ENCODE data around the gene CEP152.
A peak's percentile ranks its signal among the peaks of the same experiment; 100 is the strongest.

CEP152 gene

GRCh38 chr15:48806151-48806550, 4.7 kb downstream of the CEP152 start:
- H3K4me1 ChIP-seq (ENCODE audit: control insufficient read depth, insufficient read depth, low read length), result peaks cover 14% of the 10 kb centered on the region
- no peaks in the 10 kb centered on the region for H3K9me3 ChIP-seq (ENCODE audit: control insufficient read depth, insufficient read depth, low read length)
- no peak overlapping the region for H3K4me3 ChIP-seq (ENCODE audit: low read depth, low read length)
- no peaks in the 10 kb centered on the region for H3K27me3 ChIP-seq (ENCODE audit: control insufficient read depth, insufficient read depth, low read length)
- H3K9ac ChIP-seq (ENCODE audit: low read depth, low read length), result no peak overlapping the region
- peaks cover 6% of the 10 kb centered on the region; the same call in 1 of the 2 replicates for H3K36me3 ChIP-seq (ENCODE audit: control insufficient read depth, insufficient read depth, low read length)
- H3K27ac ChIP-seq (ENCODE audit: low read depth, low read length), result peak overlapping the region; percentile 52

GRCh38 chr15:48805591-48805990, 5.3 kb downstream of the CEP152 start:
- H3K27me3 ChIP-seq (ENCODE audit: control insufficient read depth, insufficient read depth, low read length), result no peaks in the 10 kb centered on the region
- no peak overlapping the region for H3K27ac ChIP-seq (ENCODE audit: low read depth, low read length)
- peaks cover 6% of the 10 kb centered on the region; the same call in 1 of the 2 replicates for H3K36me3 ChIP-seq (ENCODE audit: control insufficient read depth, insufficient read depth, low read length)
- no peaks in the 10 kb centered on the region for H3K9me3 ChIP-seq (ENCODE audit: control insufficient read depth, insufficient read depth, low read length)
- H3K4me1 ChIP-seq (ENCODE audit: control insufficient read depth, insufficient read depth, low read length), result peaks cover 18% of the 10 kb centered on the region
- no peak overlapping the region for H3K9ac ChIP-seq (ENCODE audit: low read depth, low read length)
- H3K4me3 ChIP-seq (ENCODE audit: low read depth, low read length), result no peak overlapping the region

GRCh38 chr15:48803877-48804276, 7.0 kb downstream of the CEP152 start:
- peaks cover 6% of the 10 kb centered on the region; the same call in 1 of the 2 replicates for H3K36me3 ChIP-seq (ENCODE audit: control insufficient read depth, insufficient read depth, low read length)
- H3K27me3 ChIP-seq (ENCODE audit: control insufficient read depth, insufficient read depth, low read length), result no peaks in the 10 kb centered on the region
- peaks cover 20% of the 10 kb centered on the region for H3K4me1 ChIP-seq (ENCODE audit: control insufficient read depth, insufficient read depth, low read length)
- H3K27ac ChIP-seq (ENCODE audit: low read depth, low read length), result no peak overlapping the region
- no peak overlapping the region for H3K4me3 ChIP-seq (ENCODE audit: low read depth, low read length)
- H3K9me3 ChIP-seq (ENCODE audit: control insufficient read depth, insufficient read depth, low read length), result no peaks in the 10 kb centered on the region
- H3K9ac ChIP-seq (ENCODE audit: low read depth, low read length), result no peak overlapping the region

- H3K4me1 ChIP-seq (ENCODE audit: control insufficient read depth, insufficient read depth, low read length), result peaks cover 30% of the 10 kb centered on the region
- H3K4me3 ChIP-seq (ENCODE audit: low read depth, low read length), result no peak overlapping the region
- H3K36me3 ChIP-seq (ENCODE audit: control insufficient read depth, insufficient read depth, low read length), result peaks cover 6% of the 10 kb centered on the region; the same call in 1 of the 2 replicates
These were observed 8.0 kb downstream of the CEP152 start for GRCh38 chr15:48802867-48803266.

GRCh38 chr15:48802257-48802656, 8.6 kb downstream of the CEP152 start:
- Histone ChIP-seq H3K27ac (ENCODE audit: low read depth, low read length) (no peak overlapping the region), H3K36me3 (ENCODE audit: control insufficient read depth, insufficient read depth, low read length) (peaks cover 9% of the 10 kb centered on the region; the same call in 1 of the 2 replicates), H3K4me3 (ENCODE audit: low read depth, low read length) (no peak overlapping the region), H3K4me1 (ENCODE audit: control insufficient read depth, insufficient read depth, low read length) (peaks cover 32% of the 10 kb centered on the region), H3K9ac (ENCODE audit: low read depth, low read length) (no peak overlapping the region), H3K9me3 (ENCODE audit: control insufficient read depth, insufficient read depth, low read length) (no peaks in the 10 kb centered on the region), H3K27me3 (ENCODE audit: control insufficient read depth, insufficient read depth, low read length) (no peaks in the 10 kb centered on the region)

More at GRCh38 chr15:48802867-48803266, 8.0 kb downstream of the CEP152 start:
- no peak overlapping the region for H3K9ac ChIP-seq (ENCODE audit: low read depth, low read length)
- H3K9me3 ChIP-seq (ENCODE audit: control insufficient read depth, insufficient read depth, low read length), result no peaks in the 10 kb centered on the region
- H3K27me3 ChIP-seq (ENCODE audit: control insufficient read depth, insufficient read depth, low read length), result no peaks in the 10 kb centered on the region
- H3K27ac ChIP-seq (ENCODE audit: low read depth, low read length), result no peak overlapping the region

GRCh38 chr15:48800811-48801455, 9.9 kb downstream of the CEP152 start:
- Histone ChIP-seq H3K9me3 (ENCODE audit: control insufficient read depth, insufficient read depth, low read length) (no peaks in the 10 kb centered on the region), H3K4me3 (ENCODE audit: low read depth, low read length) (no peak overlapping the region), H3K27me3 (ENCODE audit: control insufficient read depth, insufficient read depth, low read length) (no peaks in the 10 kb centered on the region), H3K27ac (ENCODE audit: low read depth, low read length) (peak overlapping the region; percentile 29), H3K36me3 (ENCODE audit: control insufficient read depth, insufficient read depth, low read length) (peaks cover 22% of the 10 kb centered on the region), H3K4me1 (ENCODE audit: control insufficient read depth, insufficient read depth, low read length) (peaks cover 20% of the 10 kb centered on the region), H3K9ac (ENCODE audit: low read depth, low read length) (no peak overlapping the region)

GRCh38 chr15:48800245-48800644, 10.6 kb downstream of the CEP152 start:
- no peak overlapping the region for H3K27ac ChIP-seq (ENCODE audit: low read depth, low read length)
- H3K36me3 ChIP-seq (ENCODE audit: control insufficient read depth, insufficient read depth, low read length), result peaks cover 28% of the 10 kb centered on the region
- H3K4me1 ChIP-seq (ENCODE audit: control insufficient read depth, insufficient read depth, low read length), result peaks cover 18% of the 10 kb centered on the region
- H3K4me3 ChIP-seq (ENCODE audit: low read depth, low read length), result no peak overlapping the region
- no peaks in the 10 kb centered on the region for H3K9me3 ChIP-seq (ENCODE audit: control insufficient read depth, insufficient read depth, low read length)
- no peak overlapping the region for H3K9ac ChIP-seq (ENCODE audit: low read depth, low read length)
- H3K27me3 ChIP-seq (ENCODE audit: control insufficient read depth, insufficient read depth, low read length), result no peaks in the 10 kb centered on the region

- peaks cover 37% of the 10 kb centered on the region for H3K36me3 ChIP-seq (ENCODE audit: control insufficient read depth, insufficient read depth, low read length)
- peaks cover 18% of the 10 kb centered on the region for H3K4me1 ChIP-seq (ENCODE audit: control insufficient read depth, insufficient read depth, low read length)
- no peak overlapping the region for H3K4me3 ChIP-seq (ENCODE audit: low read depth, low read length)
- H3K9ac ChIP-seq (ENCODE audit: low read depth, low read length), result no peak overlapping the region
- H3K9me3 ChIP-seq (ENCODE audit: control insufficient read depth, insufficient read depth, low read length), result no peaks in the 10 kb centered on the region
- H3K27ac ChIP-seq (ENCODE audit: low read depth, low read length), result peak overlapping the region; percentile 29
- no peaks in the 10 kb centered on the region for H3K27me3 ChIP-seq (ENCODE audit: control insufficient read depth, insufficient read depth, low read length)
These were observed 12.6 kb downstream of the CEP152 start for GRCh38 chr15:48798319-48798718.

GRCh38 chr15:48796930-48797329, 13.9 kb downstream of the CEP152 start:
- Histone ChIP-seq H3K36me3 (ENCODE audit: control insufficient read depth, insufficient read depth, low read length) (peaks cover 50% of the 10 kb centered on the region), H3K4me1 (ENCODE audit: control insufficient read depth, insufficient read depth, low read length) (peaks cover 18% of the 10 kb centered on the region), H3K27me3 (ENCODE audit: control insufficient read depth, insufficient read depth, low read length) (no peaks in the 10 kb centered on the region), H3K27ac (ENCODE audit: low read depth, low read length) (no peak overlapping the region), H3K4me3 (ENCODE audit: low read depth, low read length) (no peak overlapping the region), H3K9ac (ENCODE audit: low read depth, low read length) (no peak overlapping the region), H3K9me3 (ENCODE audit: control insufficient read depth, insufficient read depth, low read length) (no peaks in the 10 kb centered on the region)

- Histone ChIP-seq H3K4me3 (ENCODE audit: low read depth, low read length) (no peak overlapping the region), H3K27me3 (ENCODE audit: control insufficient read depth, insufficient read depth, low read length) (no peaks in the 10 kb centered on the region), H3K36me3 (ENCODE audit: control insufficient read depth, insufficient read depth, low read length) (peaks cover 50% of the 10 kb centered on the region), H3K4me1 (ENCODE audit: control insufficient read depth, insufficient read depth, low read length) (peaks cover 18% of the 10 kb centered on the region), H3K9ac (ENCODE audit: low read depth, low read length) (no peak overlapping the region), H3K9me3 (ENCODE audit: control insufficient read depth, insufficient read depth, low read length) (no peaks in the 10 kb centered on the region), H3K27ac (ENCODE audit: low read depth, low read length) (no peak overlapping the region)
These were observed 14.3 kb downstream of the CEP152 start for GRCh38 chr15:48796521-48796920.

- Histone ChIP-seq H3K9ac (ENCODE audit: low read depth, low read length) (no peak overlapping the region), H3K27ac (ENCODE audit: low read depth, low read length) (no peak overlapping the region), H3K9me3 (ENCODE audit: control insufficient read depth, insufficient read depth, low read length) (no peaks in the 10 kb centered on the region), H3K27me3 (ENCODE audit: control insufficient read depth, insufficient read depth, low read length) (no peaks in the 10 kb centered on the region), H3K4me3 (ENCODE audit: low read depth, low read length) (no peak overlapping the region), H3K36me3 (ENCODE audit: control insufficient read depth, insufficient read depth, low read length) (peaks cover 54% of the 10 kb centered on the region), H3K4me1 (ENCODE audit: control insufficient read depth, insufficient read depth, low read length) (peaks cover 17% of the 10 kb centered on the region)
These were observed 15.0 kb downstream of the CEP152 start for GRCh38 chr15:48795901-48796300.

Data from HUES48 (cell line).